Measurements from ENCODE around the gene CACNA1A.

GRCh38 chr19:13281567-13282291 is 224.6 kb downstream of the CACNA1A start:
- TF ChIP-seq ZNF224 (CRISPR knock-in tag; IDR thresholded peaks at IDR 0.05): no peak
- no peak for TF ChIP-seq TRAFD1 (CRISPR knock-in tag; IDR thresholded peaks at IDR 0.05; ENCODE audit: borderline replicate concordance)

All from HepG2 (cell line).